GM19023 (cell line): ENCODE measurements around the gene HOXA11.

Source experiments
- ATAC-seq: cut with Tn5 transposase; IDR thresholded peaks from one replicate; pipeline ENCODE4 v1.9.1; 2021; ENCODE audit warnings: mild to moderate bottlenecking, moderate library complexity; ENCODE audit not compliant: unreplicated experiment

Gene HOXA11

DNA sequence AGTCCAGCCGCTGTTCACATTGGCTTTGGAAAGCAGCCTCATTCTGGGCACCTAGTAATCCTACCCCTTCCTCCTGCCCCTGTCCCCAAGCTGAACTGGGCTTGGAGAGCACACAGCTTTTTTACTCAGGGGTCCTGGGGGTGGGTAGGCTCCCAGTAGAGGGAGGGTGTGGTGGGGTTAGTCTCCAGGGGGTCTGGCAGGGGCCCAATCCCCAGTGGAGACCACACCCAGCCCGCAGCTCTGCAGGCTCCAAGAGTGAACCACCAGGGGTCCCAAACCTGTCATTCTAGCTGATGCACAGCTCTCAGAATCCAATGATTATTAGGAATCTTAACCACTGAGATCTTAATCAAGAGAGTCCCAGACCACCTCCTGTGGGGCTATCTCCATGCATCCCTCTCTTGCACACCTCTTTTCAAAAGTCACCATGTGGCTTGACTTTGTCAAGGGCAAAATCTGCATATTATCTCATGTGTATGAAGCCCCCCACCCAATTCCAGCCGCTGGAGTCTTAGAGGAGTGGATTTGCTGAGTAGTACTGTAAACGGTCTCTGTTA is 2.7 kb downstream of the HOXA11 start:
- no peak for ATAC-seq

DNA sequence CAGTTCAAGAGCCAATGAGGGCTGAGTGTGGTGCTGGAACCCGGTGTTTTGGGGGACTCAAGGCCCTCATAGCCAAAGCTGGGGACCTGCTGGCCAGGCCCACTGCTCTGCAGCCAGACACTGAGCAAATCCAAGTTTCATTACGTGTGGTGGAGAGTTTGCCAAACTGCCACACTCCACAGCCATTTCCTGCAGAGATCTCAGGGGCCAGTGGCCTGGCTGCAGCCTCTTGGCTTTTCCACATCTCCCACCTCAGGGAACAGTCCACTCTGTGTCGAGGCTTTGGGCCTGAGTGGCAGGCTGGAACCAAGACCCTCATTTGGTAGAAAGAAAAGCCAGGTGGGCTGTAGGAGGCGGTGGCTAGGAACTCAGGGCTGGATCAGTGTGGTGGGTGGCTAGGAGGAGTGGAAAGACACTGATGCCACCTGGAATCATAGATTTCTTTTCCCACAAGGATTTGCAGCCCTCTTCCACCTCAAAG is 3.2 kb downstream of the HOXA11 start:
- ATAC-seq: no peak

DNA sequence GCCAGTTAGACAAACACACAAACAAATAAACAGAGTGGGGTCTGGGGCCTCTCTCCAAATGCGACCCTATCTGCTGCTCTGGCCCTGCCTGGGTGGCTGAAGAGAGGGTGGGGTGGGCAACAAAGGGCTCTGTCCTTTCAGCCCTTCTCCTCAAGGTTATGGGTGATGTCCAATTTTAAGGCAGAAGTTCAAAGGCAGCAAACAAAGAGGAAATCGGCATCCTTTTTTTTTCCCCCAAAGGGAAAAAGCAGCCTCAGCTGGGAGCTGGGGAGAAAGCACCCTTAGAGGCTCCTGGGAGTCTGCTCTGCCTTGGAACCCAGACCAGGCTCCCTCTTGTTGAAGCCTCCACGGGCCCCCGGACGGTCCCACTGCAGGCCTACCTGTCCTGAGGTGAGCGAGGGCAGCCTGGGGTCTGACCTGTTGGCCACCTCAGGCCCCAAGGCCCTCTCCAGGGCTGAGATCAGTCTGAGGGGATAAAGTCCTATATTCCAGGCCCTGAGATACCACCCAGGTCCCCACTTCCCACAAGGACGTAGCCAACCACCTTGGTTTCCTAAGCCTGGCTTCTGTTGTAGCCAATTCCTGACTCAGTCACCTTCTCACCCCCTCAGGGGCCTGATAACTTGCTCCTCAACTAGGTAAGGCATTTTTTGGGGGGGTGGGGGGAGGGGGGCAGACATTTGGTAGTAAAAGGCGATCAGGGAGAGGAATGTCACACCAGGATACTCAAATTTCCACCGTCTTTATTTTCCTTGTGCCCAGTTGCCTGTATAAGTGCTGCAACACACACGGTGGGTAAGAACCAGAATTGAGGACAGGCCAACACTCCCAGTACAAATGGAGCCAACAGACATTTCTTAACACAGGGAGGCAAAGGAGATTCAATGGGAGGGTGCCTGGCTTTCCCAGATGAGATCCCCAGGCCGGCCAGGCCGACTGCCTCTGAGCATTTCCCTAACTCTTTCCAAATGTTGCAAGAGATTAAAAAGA is 4.3 kb downstream of the HOXA11 start:
- ATAC-seq: no peak

DNA sequence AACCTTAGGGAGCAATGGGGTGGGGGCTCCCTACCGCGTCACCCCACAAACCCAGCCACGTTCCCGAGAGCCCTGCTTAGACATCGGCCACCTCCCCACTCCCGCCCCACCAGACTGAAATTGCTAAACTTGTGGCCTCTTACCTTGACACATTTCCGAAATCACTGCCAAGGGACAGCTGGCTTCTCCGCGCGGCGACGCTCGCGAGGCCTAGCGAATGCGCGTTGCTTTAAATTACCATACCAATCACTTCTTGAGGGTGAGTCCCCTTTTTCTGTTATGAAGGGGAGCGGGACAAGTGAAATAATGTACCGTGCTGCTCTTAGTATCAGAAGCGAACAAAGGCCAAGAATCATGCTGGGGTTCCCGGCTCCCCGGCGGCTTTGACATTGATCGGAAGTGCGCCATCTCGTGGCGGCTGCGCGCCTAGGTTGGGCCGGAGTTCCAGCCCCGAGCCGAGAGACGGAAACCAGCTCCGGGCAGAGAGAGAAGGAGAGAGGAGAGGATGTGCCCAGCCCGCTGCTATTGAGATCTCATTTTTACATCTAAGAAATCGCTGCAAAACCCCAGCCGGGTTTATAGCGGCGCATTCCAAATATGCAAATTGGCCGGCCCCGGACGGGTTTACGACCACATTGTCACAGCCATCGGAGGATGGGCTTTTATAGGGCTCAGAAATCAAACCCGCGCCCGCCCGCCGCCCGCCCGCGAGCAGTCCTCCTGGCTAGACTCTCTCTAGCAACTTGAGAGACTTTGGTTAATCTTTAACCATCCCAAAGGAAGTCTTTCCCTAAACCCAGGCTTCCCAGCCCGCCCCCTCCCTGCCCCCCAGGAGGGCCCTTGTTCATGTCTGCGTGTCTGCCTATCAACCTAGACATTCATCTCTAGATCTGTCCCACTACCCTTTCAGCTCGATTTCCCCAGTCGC is 5.3 kb downstream of the HOXA11 start:
- no peak for ATAC-seq

DNA sequence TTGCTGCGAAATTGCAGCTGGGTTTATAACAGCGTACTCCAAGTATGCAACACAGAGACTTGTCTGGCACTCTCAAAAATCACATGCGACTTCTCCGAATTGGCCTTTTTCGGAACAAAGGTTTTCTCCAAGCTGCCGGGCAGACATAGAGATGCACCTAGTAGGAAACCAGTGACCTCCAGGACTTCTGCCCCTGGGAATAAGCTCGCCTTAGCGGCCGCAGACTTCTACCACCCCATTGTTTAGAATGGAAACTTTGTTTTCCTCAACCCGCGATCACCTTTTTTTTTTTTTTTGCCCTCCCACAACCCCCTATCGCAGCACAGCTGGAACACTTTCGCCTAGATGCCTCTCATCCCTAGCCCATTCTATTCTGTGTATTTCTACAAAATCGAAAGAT is 6.0 kb downstream of the HOXA11 start:
- ATAC-seq: no peak

DNA sequence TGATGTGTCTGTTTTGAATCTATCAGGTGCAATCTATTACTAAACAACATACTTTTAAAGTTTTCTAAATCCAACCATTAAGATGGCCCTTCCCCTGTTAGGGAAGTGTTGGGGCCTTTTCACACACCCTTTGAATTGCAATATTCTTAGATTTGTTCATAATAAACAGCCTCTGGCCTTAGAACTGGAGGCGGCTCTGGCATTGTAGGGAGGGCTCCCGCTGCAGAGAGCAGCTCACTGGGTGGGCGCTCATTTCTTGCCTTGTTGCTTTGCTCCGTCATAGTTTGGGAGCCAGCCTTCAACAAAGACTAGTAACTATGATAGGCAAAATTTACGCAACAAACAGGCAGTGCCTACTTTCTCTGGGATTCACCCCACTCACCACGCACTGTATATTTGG is 6.7 kb downstream of the HOXA11 start:
- no peak for ATAC-seq

DNA sequence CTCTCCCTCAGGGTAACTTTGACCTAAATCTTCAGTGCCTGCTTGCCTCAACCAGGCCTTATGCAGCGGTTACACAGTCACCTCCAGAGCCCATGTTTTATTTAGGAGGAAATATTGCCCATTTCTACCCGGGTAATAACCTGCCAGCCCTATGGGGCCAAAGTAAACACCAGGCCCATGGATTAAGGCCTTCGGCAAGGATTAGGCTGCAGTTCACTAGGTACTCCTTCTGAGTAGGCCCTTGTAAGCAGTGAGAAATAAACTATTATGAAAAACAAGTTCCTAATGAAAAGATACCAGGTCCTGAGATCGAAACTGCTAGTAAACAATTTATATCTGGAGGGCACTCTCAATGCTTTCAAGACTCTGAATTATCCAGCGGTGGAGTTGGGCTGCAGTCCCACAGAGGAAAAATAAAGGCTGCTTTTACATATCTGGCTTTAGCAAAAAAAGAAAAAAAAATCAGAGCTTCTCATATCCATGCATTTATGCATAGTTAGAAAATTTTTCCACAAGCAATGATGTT is 7.2 kb downstream of the HOXA11 start:
- ATAC-seq: no peak

DNA sequence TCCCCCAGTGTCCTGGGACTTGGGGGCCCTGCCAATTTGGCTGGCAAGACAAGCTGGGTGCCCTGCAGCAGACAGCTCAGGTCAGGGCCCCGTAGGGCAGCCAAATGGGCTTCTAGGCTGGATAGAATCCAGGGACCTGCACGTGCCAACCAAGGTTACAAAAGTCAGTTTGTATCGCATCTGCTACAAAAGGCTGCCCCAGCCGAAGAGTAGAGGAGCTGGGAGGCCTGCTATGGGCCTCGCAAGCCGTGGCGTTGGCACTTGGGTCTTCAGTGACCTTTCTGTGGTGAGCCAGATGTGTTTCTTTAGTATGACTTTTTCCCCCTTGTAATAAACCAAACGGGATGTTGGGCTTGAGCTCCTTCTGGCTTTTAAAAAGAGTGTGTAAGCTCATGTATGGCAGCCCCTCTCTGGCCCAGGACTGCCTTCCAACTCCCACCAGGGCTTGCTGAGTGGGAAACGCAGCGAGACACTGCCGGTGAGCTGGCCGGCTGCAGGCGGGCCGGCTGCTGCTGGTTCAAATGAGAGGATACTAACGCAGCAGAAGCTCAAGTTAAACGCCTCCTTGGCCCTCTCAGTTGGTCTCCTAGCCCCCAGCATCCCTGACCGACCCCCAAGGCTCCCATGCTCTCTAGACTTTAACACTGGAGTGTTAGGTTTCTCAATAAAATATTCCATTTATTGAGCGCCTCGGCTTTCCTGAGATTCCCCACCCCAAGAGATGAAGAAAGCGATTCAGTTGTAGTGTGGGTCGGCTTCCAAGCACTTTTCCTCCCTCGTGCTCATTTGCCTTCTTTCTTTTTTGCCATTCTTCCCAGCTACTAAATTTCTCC is 7.9 kb downstream of the HOXA11 start:
- no peak for ATAC-seq

DNA sequence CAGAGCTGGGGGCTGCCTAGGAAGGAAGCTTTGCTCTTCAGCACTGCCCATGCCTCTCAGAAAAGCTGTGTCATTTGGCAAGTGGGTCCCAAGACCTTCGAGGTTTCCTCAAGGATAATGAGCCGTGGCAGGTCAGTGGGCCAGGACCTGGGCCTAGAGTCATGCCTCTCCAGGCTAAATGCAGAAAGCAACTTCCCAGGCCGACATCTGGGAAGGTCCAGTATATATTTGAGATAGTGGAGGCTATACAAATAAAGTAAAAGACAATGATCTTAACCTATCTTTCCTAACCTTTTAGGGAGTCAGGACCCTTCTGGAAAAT is 8.5 kb downstream of the HOXA11 start:
- no peak for ATAC-seq

DNA sequence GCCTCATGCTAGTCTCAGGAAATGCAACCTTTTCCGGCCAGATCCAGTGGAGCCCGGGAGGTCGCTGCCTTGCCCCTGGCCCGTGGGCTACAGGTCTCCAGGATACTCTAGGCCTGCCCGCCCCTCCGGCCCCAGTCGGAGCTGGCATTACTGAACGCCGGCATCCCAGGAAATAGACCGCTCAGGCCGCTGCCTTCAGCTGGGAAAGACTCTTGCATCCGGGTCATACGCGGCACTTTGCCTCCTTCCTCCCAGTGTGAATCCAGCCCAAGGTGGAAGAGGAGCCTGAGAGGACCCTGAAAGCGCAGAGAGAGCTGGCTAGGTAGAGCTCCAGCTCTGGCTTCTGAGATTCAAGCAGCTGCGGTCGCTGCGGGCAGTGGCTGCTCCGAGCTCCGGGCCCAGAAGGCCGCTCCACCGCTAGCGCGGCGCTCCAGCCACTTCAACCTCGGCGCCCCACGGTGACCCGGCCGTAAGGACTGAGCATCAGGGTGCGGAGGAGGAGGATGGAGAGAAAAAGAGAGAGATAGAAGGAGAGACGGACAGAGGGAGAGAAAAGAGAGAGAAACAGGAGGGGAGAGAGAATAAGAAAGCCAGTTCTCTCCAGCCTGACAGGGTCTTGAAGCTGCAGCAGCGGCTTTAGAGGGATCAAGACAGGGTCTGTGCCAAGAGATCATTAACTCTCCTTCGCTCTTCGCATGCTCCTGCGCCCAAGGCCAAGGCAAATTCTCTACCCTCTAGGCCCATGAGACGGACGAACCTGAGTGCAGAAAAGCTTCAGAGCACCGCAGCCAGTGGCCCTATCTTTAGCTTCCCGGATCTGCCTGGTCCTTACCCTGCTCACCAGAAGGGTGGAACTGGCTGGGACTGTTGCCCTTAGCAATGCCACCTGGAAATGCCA is 9.2 kb downstream of the HOXA11 start:
- ATAC-seq: no peak

DNA sequence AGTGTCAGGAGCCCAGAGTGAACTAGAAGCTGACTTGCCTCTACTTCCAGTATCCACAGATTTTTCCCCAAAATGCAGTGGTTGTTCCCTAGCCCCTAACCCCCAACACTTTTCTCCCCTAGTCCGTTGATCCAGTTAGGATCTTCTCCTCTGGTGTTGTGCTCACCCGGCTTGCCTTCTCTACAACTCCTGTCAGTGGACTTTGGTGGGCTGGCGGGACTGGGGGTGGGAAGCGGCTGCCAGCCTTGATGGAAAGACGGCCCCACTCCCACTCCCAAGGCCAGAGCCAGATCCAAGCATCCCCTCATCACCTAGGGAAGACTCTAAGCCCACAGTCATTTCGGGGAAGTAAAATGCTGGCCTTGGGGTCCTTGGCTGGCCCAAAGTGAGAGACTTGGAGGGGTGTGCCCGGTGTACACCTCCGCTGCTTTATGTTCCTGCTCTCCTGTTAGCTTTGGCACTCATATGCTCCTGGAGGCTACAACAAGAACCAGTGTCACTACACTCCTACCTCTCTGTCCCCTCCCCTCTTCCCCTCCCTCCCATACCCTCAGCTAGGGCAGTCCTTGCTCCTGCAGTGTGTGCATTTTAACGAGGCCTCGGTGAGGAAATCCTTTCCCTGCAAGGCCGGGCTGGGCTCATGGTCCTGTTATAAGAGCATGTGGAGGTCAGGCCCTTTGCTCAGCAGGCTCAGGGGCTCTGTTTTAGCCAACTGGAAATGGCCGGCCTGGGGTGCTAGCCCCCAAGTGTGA is 10.0 kb downstream of the HOXA11 start:
- no peak for ATAC-seq

DNA sequence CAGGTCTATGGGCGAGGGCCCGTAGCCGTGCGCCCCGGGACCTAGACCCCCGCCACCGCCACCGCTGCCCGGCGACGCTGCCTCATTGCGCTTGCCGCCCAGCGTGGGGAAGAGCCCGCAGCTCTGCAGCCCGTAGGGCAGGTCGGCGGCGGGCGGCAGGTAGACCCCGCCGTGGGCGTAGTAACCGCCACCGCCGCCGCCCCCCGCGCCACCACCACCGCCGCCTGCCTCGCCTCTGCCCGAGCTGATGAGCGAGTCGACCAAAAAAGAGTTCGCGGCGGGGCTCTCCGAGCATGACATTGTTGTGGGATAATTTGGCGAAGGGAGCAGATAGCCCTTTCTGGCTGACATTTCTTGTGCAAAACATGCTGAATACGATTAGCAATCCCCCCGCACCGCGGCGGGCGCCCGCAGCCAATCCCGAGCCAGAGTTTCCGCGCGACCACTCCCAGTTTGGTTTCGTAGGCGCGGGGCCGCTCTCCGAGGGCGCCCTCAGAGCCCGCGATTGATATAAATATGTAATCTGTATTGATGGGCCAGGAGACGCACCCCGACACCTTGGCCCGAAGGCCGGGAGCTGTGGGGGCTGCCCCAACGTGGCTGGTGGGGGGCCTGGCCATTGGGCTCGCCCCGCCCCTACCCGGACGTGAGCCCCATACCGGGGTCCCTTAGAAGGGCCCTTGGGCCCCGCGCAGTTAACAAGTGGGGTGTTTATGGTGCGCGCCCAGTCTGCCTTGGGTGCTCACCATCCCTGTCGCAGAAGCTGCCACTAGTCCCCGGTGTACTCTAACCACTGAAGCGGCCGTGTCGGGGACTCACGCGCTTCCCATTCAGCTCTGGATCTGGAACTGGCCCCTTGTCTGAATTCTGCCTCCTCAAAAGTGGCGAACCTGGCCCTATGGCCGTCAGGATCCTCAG is 10.8 kb downstream of the HOXA11 start, which contains the start of gene HOXA10:
TSS of gene HOXA10 (minus strand) at position 365 of the 918 bp plus-strand sequence. CDS start at position 351, 14 bp downstream.
- ATAC-seq: no peak

DNA sequence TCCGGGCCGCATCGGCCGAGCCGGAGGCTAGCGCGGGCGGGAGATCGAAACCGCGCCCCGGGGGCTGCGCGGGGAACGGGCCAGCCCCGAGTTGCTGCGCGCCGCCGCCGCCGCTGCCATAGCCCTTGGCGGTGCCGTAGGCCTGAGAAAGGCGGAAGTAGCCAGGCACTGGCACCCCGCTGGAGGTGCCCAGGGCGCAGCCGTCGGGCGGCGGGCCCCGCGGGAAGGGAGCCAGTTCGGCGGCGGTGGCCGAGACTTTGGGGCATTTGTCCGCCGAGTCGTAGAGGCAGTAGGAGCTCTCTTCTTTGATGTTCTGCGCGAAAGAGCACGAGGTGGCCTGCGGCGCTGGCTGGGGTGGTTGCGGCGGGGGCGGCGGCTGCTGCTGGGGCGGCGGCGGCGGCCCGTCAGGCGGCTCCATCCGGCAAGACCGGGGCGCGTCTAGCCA is 11.5 kb downstream of the HOXA11 start:
- no peak for ATAC-seq

DNA sequence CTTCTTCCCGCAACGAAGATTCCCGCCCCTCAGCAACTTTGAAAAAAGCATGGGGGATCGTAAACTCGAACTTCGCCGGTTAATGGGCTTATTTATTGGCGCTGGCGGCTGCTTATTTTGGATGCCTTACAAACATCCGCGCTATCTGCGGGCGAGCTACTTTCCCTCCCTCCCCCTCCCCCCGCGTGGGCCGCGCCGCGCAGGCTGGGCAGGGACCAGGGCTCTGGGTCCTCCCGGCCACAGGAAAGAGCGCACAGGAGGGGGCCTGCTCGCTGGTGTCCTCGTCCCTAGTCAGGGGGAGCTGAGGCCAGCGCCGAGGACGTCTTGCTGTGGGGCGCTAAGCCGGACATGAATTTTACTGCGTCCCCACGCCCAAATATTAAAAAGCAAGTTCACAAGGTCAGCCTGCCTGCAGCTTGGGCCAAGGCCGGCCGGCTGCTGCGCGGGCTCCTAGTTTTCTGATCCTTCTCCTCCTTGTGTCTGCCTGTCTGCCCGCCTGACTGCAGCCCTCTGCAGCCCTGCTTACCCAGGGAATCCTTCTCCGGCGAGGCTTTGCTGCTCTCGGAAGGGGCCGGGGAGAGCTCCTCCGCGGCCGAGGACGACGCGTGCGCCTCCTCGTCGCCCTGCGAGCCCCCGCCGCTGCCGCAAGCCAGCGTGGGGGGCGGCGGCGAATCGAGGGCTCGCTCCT is 12.1 kb downstream of the HOXA11 start:
- ATAC-seq: no peak

DNA sequence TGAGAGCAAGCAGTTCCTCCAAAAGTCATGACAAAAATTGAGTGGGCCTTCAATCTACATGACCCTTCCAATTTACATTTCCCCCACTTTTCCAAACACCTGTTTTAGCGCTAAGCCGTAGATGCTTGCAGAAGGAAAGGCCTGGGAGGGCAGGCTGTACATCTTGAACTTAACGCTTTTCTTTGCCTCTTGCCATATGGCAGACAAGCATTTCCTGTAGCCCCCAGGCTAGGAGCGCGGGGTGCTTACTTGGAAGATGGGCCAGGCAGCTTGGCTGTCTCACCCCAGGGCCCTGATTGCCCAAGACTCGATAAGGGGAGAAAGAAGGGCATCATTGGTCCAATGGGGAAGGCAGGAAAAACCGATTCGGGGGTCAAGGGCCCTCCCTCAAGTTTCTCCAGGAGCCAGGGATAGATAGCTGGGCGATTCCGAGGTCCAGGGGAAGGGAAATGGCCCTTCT is 12.7 kb downstream of the HOXA11 start:
- no peak for ATAC-seq

DNA sequence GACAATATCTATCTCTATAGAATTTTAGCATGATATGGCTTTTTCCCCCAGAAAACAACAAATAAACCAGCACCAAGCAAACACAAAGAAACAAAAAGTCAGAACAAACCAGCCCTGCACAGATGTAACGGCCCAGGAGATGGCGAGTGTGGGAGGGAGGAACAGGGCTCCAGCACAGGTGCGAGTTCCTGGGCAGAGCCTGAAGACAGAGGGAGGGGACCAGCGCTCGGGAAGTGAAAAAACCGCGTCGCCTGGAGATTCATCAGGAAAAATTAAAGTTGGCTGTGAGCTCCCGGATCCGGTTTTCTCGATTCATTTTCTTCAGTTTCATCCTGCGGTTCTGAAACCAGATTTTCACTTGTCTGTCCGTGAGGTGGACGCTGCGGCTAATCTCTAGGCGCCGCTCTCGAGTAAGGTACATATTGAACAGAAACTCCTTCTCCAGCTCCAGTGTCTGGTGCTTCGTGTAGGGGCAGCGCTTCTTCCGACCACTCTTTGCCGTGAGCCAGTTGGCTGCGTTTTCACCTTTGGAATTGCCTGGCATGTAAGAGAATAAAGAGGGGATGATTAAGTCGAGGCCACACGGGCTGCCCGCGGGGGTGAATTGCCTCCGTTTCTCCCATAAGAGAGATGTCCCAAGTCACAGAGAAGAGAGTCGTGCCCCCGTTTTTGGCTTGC is 13.3 kb downstream of the HOXA11 start:
- no peak for ATAC-seq
